K562 (cell line): ENCODE data around the gene KIAA1614. TPM values are rescaled to one million over a fixed set of nuclear protein-coding genes. Genes with fewer than 3 reads are reported as not detected.
A peak's percentile ranks its signal among the peaks of the same experiment; 100 is the strongest.

Experiments
- CXXC5 ChIP-seq: fragments of 250-450 bp; sonication (Bioruptor Pico); IDR thresholded peaks from 2 replicates; pipeline ENCODE4 v1.8.0; 2022; ENCODE audit warnings: inconsistent platforms, mild to moderate bottlenecking, moderate library complexity
- ETV6 ChIP-seq, 3 experiments: fragments of 150-350 bp in 1 of 3; sonication (generic) in 1 of 3; formaldehyde crosslinking in 1 of 3; IDR thresholded peaks; 2 replicates each; pipeline versions ENCODE4 v1.6.1 to v1.8.0; 2014 to 2022; ENCODE audit warnings: borderline replicate concordance in 2 of 3, low read depth in 2 of 3, antibody characterized with exemption in 1 of 3, low read length in 1 of 3, mild to moderate bottlenecking in 1 of 3, missing genetic modification reagents in 1 of 3
- HDAC1 ChIP-seq, 2 experiments: fragments of 450-650 bp; IDR thresholded peaks; 2 replicates each; pipeline ENCODE4 v1.6.1; 2016 to 2017; ENCODE audit warnings: inconsistent platforms in 1 of 2, mild to moderate bottlenecking in 1 of 2, moderate library complexity in 1 of 2
- JUNB ChIP-seq: fragments of 450-650 bp; formaldehyde crosslinking; conservative IDR thresholded peaks from 2 replicates; pipeline ENCODE4 v1.4.0; 2020; ENCODE audit warnings: mild to moderate bottlenecking
- KAT8 ChIP-seq: fragments of 450-650 bp; IDR thresholded peaks from 2 replicates; pipeline ENCODE4 v1.6.1; 2016; ENCODE audit warnings: low read depth, mild to moderate bottlenecking
- MBD2 ChIP-seq: sonication (generic); IDR thresholded peaks from 2 replicates; pipeline ENCODE4 v1.6.1; 2016; ENCODE audit warnings: low read depth, borderline replicate concordance
- NR3C1 ChIP-seq: sonication (generic); formaldehyde crosslinking; IDR thresholded peaks from 2 replicates; pipeline ENCODE4 v1.8.1; 2022; ENCODE audit warnings: missing genetic modification reagents
- RBFOX2 ChIP-seq: fragments of 200-400 bp; formaldehyde crosslinking; IDR thresholded peaks from 2 replicates; pipeline ENCODE4 v1.6.1; 2017; ENCODE audit warnings: low read depth, mild to moderate bottlenecking, low read length, moderate library complexity
- TCF7L2 ChIP-seq: fragments of 150-350 bp; IDR thresholded peaks from 2 replicates; pipeline ENCODE4 v1.6.1; 2016; ENCODE audit warnings: low read depth, mild to moderate bottlenecking, low read length, moderate library complexity
- ZNF212 ChIP-seq: fragments of 450-650 bp; formaldehyde crosslinking; IDR thresholded peaks from 2 replicates; pipeline ENCODE4 v1.4.0; 2020; ENCODE audit warnings: mild to moderate bottlenecking
- ZNF3 ChIP-seq: fragments of 250-450 bp; sonication (Bioruptor Pico); IDR thresholded peaks from 2 replicates; pipeline ENCODE4 v1.5.0; 2021; ENCODE audit warnings: mild to moderate bottlenecking, moderate library complexity
- ZZZ3 ChIP-seq: fragments of 450-650 bp; IDR thresholded peaks from 2 replicates; pipeline ENCODE4 v1.6.1; 2016; ENCODE audit warnings: antibody characterized with exemption, mild to moderate bottlenecking, moderate library complexity
- polyA plus RNA-seq, 8 experiments: library from polyadenylated mRNA; depleted of rRNA in 4 of 8; stranded (reverse) in 5 of 8; unstranded in 3 of 8; fragments of >200 nt; fragmentation: Nextera tagmentation in 2 of 8; fragmentation: Illumina TruSeq in 1 of 8; extraction: Ambion mirVana in 2 of 8; extraction: Trizol in 1 of 8; gene quantifications; 2 replicates each; pipeline versions ENCODE4 v1.2.1 to v1.2.3, GENCODE V29; 2011 to 2014; ENCODE audit warnings: inconsistent platforms in 1 of 8, missing spikeins in 1 of 8
- total RNA-seq, 7 experiments: library from RNA; depleted of rRNA in 6 of 7; stranded (reverse); fragments of >200 nt in 6 of 7; fragmentation: Illumina TruSeq in 2 of 7; extraction: Trizol in 2 of 7; gene quantifications; 2 replicates each; pipeline versions ENCODE4 v1.2.1 to v1.2.3, GENCODE V29; 2011 to 2021; ENCODE audit warnings: low replicate concordance in 1 of 7
- TF ChIP-seq, protein P1 (sequence below): fragments of 450-650 bp; IDR thresholded peaks from 2 replicates; pipeline ENCODE4 v1.6.1; 2016; ENCODE audit warnings: low read depth, mild to moderate bottlenecking, moderate library complexity
- TF ChIP-seq, protein P2 (sequence below): fragments of 450-650 bp; IDR thresholded peaks from 2 replicates; pipeline ENCODE4 v1.6.1; 2016; ENCODE audit warnings: borderline replicate concordance
- TF ChIP-seq, protein P3 (sequence below): fragments of 200-600 bp; sonication (generic); IDR thresholded peaks from one replicate; pipeline ENCODE4 v1.6.1; 2012; ENCODE audit warnings: mild to moderate bottlenecking, low read depth, low read length, inconsistent platforms

The KIAA1614 gene
- total and polyA plus RNA-seq, 9 of the 15 experiments (the other 6 are each of a cell fraction or from before 2014, with no cell fraction given): 0.01 to 1.1 (median 0.15) TPM; not detected in 1

DNA sequence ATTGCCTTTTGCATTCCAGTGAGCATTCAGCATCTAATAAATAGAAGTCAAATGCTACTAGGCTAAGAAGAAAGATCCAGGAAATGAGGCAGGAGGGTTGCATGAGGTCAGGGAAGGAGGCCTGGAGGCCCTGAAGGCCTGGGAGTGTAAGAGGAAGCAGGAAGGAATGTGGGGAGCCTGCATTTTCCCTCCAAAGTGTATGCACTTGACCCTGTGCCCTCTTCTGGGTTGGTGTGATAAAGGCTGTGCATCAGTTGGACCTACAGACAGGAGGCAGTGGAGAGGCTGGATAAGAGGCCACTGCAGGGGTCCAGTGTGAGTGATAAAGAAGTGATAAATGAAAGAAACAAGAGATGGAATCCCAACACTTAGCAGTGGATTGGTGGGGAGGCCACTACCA, 20.4 kb downstream of the KIAA1614 start (continued):
- TF ChIP-seq, protein P1, sequence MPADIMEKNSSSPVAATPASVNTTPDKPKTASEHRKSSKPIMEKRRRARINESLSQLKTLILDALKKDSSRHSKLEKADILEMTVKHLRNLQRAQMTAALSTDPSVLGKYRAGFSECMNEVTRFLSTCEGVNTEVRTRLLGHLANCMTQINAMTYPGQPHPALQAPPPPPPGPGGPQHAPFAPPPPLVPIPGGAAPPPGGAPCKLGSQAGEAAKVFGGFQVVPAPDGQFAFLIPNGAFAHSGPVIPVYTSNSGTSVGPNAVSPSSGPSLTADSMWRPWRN: peak; percentile 51; the same call in 1 of the 2 replicates
- TF ChIP-seq ZNF212 (CRISPR knock-in tag): no peak
- no peak for TF ChIP-seq NR3C1 (CRISPR knock-in tag)
- TF ChIP-seq, protein P2, sequence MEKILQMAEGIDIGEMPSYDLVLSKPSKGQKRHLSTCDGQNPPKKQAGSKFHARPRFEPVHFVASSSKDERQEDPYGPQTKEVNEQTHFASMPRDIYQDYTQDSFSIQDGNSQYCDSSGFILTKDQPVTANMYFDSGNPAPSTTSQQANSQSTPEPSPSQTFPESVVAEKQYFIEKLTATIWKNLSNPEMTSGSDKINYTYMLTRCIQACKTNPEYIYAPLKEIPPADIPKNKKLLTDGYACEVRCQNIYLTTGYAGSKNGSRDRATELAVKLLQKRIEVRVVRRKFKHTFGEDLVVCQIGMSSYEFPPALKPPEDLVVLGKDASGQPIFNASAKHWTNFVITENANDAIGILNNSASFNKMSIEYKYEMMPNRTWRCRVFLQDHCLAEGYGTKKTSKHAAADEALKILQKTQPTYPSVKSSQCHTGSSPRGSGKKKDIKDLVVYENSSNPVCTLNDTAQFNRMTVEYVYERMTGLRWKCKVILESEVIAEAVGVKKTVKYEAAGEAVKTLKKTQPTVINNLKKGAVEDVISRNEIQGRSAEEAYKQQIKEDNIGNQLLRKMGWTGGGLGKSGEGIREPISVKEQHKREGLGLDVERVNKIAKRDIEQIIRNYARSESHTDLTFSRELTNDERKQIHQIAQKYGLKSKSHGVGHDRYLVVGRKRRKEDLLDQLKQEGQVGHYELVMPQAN: no peak
- TF ChIP-seq MBD2: peak; percentile 66; the same call in 1 of the 2 replicates
- no peak for TF ChIP-seq ZZZ3
- peak; percentile 66 for TF ChIP-seq CXXC5
- TF ChIP-seq TCF7L2: no peak
- no peak for TF ChIP-seq RBFOX2
- TF ChIP-seq JUNB (CRISPR knock-in tag): no peak
- no peak for TF ChIP-seq ETV6 (IDR thresholded peaks at IDR 0.05; ENCODE audit: borderline replicate concordance in 1 of 2, low read depth in 2 of 2, low read length in 1 of 2)
- no peak for TF ChIP-seq ETV6 (CRISPR knock-in tag; IDR thresholded peaks at IDR 0.05; ENCODE audit: borderline replicate concordance)
- TF ChIP-seq KAT8: no peak
- peak in 1 of 2 experiments; percentile 56; a peak in 2 of 4 replicates for TF ChIP-seq HDAC1 (IDR thresholded peaks at IDR 0.05)
- TF ChIP-seq, protein P3, sequence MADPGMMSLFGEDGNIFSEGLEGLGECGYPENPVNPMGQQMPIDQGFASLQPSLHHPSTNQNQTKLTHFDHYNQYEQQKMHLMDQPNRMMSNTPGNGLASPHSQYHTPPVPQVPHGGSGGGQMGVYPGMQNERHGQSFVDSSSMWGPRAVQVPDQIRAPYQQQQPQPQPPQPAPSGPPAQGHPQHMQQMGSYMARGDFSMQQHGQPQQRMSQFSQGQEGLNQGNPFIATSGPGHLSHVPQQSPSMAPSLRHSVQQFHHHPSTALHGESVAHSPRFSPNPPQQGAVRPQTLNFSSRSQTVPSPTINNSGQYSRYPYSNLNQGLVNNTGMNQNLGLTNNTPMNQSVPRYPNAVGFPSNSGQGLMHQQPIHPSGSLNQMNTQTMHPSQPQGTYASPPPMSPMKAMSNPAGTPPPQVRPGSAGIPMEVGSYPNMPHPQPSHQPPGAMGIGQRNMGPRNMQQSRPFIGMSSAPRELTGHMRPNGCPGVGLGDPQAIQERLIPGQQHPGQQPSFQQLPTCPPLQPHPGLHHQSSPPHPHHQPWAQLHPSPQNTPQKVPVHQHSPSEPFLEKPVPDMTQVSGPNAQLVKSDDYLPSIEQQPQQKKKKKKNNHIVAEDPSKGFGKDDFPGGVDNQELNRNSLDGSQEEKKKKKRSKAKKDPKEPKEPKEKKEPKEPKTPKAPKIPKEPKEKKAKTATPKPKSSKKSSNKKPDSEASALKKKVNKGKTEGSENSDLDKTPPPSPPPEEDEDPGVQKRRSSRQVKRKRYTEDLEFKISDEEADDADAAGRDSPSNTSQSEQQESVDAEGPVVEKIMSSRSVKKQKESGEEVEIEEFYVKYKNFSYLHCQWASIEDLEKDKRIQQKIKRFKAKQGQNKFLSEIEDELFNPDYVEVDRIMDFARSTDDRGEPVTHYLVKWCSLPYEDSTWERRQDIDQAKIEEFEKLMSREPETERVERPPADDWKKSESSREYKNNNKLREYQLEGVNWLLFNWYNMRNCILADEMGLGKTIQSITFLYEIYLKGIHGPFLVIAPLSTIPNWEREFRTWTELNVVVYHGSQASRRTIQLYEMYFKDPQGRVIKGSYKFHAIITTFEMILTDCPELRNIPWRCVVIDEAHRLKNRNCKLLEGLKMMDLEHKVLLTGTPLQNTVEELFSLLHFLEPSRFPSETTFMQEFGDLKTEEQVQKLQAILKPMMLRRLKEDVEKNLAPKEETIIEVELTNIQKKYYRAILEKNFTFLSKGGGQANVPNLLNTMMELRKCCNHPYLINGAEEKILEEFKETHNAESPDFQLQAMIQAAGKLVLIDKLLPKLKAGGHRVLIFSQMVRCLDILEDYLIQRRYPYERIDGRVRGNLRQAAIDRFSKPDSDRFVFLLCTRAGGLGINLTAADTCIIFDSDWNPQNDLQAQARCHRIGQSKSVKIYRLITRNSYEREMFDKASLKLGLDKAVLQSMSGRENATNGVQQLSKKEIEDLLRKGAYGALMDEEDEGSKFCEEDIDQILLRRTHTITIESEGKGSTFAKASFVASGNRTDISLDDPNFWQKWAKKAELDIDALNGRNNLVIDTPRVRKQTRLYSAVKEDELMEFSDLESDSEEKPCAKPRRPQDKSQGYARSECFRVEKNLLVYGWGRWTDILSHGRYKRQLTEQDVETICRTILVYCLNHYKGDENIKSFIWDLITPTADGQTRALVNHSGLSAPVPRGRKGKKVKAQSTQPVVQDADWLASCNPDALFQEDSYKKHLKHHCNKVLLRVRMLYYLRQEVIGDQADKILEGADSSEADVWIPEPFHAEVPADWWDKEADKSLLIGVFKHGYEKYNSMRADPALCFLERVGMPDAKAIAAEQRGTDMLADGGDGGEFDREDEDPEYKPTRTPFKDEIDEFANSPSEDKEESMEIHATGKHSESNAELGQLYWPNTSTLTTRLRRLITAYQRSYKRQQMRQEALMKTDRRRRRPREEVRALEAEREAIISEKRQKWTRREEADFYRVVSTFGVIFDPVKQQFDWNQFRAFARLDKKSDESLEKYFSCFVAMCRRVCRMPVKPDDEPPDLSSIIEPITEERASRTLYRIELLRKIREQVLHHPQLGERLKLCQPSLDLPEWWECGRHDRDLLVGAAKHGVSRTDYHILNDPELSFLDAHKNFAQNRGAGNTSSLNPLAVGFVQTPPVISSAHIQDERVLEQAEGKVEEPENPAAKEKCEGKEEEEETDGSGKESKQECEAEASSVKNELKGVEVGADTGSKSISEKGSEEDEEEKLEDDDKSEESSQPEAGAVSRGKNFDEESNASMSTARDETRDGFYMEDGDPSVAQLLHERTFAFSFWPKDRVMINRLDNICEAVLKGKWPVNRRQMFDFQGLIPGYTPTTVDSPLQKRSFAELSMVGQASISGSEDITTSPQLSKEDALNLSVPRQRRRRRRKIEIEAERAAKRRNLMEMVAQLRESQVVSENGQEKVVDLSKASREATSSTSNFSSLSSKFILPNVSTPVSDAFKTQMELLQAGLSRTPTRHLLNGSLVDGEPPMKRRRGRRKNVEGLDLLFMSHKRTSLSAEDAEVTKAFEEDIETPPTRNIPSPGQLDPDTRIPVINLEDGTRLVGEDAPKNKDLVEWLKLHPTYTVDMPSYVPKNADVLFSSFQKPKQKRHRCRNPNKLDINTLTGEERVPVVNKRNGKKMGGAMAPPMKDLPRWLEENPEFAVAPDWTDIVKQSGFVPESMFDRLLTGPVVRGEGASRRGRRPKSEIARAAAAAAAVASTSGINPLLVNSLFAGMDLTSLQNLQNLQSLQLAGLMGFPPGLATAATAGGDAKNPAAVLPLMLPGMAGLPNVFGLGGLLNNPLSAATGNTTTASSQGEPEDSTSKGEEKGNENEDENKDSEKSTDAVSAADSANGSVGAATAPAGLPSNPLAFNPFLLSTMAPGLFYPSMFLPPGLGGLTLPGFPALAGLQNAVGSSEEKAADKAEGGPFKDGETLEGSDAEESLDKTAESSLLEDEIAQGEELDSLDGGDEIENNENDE: no peak
- no peak for TF ChIP-seq ZNF3
